A673 (cell line): Measurements from ENCODE around the gene NAA30.

ENCODE experiments used
- CTCF ChIP-seq: fragments of 300-800, 200-600 bp; sonication (generic); conservative IDR thresholded peaks from 2 replicates; pipeline ENCODE4 v1.5.1; 2017; ENCODE audit warnings: low read depth, mild to moderate bottlenecking, antibody characterized with exemption, low read length, moderate library complexity, mixed read lengths
- EZH2 ChIP-seq: fragments of 200-600 bp; sonication (generic); IDR thresholded peaks from 2 replicates; pipeline ENCODE4 v1.6.1; 2017; ENCODE audit warnings: borderline replicate concordance, low read depth, mild to moderate bottlenecking, mixed read lengths, antibody characterized with exemption, low read length; ENCODE audit not compliant: poor library complexity, severe bottlenecking

- no peak for TF ChIP-seq CTCF
- no peak for TF ChIP-seq EZH2
These were observed 10.4 kb downstream of the NAA30 start for GRCh38 chr14:57400556-57401494.
